Right ventricle myocardium superior (tissue), 1 donor: ENCODE measurements around the gene LMF1. TPM values are rescaled to one million over a fixed set of nuclear protein-coding genes. Genes with fewer than 3 reads are reported as not detected.

Source experiments
- ATAC-seq: fragments of 200-7000 bp; cut with Tn5 transposase; one replicate; pipeline ENCODE4 v1.9.1; 2020; ENCODE audit warnings: mild to moderate bottlenecking; ENCODE audit not compliant: poor library complexity
- DNase-seq: peaks from one replicate; pipeline ENCODE4 v3.0.0-alpha.2; 2020
- intact Hi-C: fragments of 100-400 bp; cut with DNase I; formaldehyde crosslinking; loops from one replicate; pipeline ENCODE4 v1.11.2; 2022
- total RNA-seq: library from RNA; stranded (reverse); fragmentation: NEBNext Ultra II Directional; extraction: Animal tissue kit (Norgen Biotek cat#: 25700); gene quantifications from one replicate; pipeline ENCODE4 v1.2.1, GENCODE V29; 2021
- donor health status: DM: no; HTN: yes; CAD: no; lungs with severe emphysema.

LMF1 gene
- total RNA-seq, 1 donor from 2014 or later: 5.6 TPM

DNA sequence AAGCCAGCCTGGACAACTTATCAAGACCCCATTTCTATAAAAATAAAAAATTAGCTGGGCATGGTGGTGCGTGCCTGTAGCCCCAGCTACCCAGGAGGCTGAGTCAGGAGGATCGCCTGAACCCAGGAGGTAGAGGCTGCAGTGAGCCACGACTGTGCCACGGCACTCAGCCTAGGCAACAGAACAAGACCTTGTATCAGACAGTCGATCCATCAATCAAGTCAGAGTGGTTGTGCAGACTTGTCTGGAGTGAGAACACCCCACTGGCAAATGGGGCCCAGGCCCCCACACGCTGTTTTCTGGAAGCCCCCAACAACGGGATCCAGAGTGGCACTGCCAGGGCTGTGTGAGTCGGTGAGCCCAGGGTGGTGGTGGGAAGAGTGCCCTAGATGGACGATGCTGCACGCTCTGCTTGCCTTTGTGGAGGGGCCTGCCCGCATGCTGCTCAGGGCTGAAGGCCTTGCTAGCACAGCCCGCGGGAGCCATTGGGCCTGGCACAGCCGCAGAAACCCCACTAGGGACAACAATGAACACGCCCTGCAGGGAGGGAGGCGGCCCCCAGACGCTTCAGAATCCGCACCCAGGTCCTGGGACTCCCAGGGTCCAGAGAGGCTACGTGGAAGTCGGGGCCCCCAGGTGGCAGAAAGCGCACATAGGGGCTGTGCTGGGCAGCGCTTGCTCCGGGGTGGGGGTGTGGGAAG, 90.2 kb downstream of the LMF1 start:
- intact Hi-C loops: no loop called here
- ATAC-seq (no peak), DNase-seq (peak; percentile 30)

DNA sequence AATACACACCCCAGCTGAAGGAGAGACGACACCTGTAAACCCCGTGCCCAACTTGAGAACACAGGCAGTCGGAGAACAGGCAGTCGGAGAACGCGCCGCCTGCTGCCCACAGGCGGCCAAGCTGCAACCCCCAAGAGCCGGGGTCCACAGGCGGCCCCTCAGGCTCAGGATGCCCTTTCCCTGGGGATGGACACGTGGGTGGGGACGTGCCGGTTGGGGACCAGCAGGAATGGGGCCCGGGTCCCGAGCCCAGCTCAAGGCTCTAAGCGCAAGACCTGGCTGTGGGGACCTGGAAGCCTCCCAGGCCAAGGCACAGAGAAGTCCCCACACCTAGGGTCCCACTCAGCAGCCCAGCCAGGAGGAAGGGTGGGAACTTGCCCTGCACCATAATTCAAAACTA, 90.8 kb downstream of the LMF1 start:
- ATAC-seq (no peak), DNase-seq (peak; percentile 29)
- intact Hi-C loops: no loop called here

DNA sequence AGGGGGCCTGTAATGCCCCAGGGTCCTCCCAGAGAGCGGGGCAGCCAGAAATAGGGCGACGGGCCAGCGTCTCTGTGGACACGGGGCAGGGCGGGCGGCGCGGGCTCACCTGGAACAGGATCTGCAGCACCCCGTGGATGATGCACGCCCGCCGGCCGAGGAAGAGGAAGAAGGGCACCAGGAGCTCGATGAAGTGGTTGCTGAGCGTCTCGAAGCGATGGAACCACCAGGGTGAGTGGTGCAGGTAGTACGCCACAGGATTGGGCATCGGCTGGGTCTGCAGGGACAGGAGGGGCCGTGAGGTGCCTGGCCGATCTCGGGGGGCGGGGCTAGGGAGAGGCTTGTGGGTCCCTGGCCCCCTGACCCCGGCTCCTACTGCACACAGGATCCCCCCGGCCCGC, 91.3 kb downstream of the LMF1 start:
- intact Hi-C loops: no loop called here
- no peak for ATAC-seq
- DNase-seq: peak; percentile 42

DNA sequence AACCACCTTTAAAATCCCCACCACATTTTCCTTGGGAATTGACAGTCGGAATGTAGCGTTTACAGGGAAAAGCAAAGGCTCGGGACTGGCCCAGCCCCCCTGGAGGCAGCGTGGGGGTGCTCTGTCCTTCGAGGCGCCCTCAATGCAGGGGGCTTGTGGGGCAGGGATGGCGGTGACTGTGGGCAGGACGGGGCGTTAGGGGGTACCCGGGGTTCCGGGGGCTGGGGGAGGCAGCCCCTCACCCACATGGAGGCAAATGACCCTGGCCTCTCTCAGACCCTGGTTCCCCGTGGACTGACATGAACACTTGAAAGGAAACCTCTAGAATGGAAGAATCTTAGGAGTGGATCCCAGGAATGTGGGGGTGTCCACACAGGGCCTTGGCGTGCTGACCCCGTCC, 91.9 kb downstream of the LMF1 start:
- ATAC-seq (no peak), DNase-seq (peak; percentile 15)
- intact Hi-C loops: no loop called here

DNA sequence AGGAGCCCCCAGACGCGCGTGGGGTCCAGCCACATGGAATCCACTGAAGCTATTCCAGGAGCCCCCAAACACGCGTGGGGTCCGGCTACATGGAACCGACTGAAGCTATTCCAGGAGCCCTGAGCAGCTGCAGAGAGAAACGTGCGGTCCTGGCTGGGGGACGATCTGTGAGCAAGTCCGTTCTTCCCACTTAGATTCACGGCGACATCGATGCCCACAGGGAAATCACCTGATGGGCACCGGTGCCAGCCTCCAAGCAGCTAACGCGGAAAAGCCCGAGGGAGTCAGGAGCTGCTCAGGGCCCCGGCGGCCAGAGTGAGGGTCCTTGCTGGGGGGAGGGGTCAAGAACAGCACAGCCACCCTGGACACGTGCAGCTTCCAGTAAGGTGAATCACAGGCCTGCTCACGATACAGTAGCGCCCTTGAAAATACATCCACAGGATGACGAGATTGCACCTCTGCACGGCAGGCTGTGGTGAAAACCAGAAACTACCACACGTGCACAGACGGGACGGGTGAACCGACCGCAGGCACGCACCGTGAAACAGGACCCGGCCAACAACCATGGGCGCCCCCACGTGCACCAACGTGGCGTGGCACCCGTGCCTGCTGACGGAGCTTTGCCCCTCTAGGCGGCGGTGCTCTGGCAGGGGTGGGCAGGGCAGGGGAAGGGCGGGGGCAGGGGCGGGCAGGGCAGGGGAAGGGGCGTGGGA, 92.6 kb downstream of the LMF1 start:
- intact Hi-C loops: no loop called here
- DNase-seq: peak; percentile 26
- no peak for ATAC-seq

DNA sequence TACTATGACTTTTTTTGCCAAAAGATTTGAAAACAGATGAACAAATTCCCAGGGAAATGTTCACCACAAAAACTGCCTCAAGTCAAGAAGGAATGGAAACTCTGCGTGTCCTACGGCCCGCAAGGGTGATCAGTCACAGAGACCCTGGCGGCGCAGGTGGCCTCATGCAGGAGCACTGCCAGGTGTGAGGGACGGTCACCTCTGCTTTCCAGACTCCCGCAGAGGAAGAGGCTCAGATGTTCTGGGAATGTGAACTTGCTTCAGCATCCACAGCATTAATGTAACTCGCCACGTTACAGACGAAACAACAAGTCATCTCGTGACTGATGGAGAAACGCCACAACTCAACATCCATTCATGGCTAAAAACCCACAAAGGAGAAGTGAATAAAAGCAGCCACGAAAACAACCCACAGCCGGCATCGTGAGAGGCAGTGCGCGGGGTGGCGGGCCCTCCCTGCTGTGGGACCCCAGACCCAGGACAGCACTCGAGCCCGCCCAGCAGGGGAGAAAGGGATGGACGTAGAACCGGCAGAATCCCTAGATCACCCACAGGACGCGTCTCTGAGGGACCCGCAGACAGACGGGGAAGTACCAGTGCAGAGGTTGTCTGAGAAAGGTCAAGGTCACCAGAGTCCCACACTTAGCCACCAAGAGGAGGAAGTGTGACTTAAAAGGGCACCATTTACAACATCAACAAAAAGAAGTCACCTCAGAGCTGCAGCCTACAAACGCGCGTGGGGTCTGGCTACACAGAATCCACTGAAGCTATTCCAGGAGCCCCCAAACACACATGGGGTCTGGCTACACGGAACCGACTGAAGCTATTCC, 93.3 kb downstream of the LMF1 start:
- DNase-seq (peak; percentile 22), ATAC-seq (no peak)
- intact Hi-C loops: no loop called here

DNA sequence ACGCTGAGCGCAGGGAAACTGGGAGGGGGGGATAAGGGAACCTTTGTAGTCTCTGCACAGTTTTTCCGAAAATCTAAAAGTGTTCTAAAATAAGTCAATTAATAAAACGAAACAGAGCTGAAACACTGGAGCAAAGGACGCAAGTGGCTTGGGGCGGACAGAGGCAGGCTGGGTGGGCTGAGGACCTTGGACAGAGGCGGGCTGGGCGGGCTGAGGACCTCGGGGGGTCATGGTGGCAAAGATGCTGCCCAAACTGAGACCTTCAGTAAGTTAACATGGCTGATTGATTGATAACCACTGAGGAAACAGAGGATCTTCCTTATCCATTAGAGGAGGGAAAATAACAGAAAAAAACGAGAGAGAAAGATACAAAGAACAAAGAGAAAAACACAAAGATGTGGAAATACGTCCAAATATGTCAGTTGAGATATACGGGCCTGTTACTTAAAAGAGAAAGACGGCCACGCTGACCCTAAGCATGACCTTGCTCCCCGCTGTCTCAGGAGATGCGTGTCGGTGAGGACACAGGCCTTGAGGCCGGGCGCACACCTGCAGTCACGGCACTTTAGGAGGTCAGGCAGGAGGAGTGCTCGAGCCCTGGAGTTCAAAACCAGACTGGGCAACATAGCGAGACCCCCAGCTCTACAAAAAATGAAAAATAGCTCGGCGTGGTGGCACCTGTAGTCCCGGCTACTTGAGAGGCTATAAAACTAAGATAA, 94.1 kb downstream of the LMF1 start:
- DNase-seq: peak; percentile 33
- intact Hi-C loops: no loop called here
- no peak for ATAC-seq

DNA sequence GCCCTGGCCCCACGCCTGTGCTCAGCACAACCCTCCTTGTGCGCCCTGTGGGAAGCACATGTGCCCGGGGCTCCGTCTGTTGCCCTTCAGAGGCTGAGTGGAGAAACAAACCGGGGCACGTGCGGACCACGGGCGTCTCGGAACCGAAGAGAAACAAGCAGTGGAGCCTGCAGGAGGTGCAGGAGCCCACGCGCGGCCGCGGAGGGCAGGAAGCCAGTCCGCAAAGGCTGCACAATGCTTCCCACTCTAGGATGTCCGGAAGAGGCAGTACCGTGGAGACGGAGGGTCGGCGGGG, 94.8 kb downstream of the LMF1 start:
- no peak for ATAC-seq
- intact Hi-C loops: no loop called here
- peak; percentile 24 for DNase-seq

DNA sequence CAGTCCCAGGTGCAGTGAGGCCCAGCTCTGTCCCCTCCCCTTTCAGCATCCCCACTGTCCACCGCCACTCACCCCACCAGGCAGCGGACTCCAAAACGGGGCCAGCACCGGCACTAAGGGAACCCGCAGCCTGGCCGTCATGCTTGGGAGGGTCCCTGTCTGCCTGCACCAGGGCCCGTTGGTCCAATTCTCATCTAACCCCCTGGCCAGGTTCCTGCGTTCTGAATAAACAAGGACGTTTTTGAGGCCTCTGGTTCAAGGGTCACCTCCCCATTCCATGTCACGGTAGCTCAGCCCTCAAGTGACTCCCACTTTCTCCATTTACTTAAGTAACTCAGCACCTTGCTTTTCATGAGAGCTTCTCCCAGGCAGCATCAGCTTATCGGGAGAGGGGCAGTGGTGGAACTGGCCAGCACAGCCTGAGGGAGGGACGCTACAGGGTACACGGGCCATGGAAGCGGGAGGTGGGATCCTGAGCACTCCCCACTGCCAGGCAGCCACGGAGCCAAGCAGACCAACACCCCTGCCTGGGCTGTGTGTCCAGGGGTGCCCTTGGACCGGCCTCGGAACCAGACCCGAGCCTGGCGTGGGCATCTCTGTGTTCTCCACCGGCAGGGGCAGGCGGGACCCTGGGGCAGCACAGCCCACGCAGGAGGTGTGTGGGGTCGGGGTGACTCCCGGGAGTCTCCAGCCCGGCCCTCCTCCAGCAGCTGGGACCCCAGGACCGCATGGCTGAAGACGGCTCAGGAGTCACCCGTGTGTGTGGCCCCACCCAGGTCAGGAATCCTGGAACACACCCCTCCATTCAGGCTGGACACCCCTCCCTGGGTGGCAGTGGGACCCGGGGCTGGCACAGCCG, 95.4 kb downstream of the LMF1 start:
- DNase-seq (peak; percentile 17), ATAC-seq (no peak)
- intact Hi-C loops: no loop called here

DNA sequence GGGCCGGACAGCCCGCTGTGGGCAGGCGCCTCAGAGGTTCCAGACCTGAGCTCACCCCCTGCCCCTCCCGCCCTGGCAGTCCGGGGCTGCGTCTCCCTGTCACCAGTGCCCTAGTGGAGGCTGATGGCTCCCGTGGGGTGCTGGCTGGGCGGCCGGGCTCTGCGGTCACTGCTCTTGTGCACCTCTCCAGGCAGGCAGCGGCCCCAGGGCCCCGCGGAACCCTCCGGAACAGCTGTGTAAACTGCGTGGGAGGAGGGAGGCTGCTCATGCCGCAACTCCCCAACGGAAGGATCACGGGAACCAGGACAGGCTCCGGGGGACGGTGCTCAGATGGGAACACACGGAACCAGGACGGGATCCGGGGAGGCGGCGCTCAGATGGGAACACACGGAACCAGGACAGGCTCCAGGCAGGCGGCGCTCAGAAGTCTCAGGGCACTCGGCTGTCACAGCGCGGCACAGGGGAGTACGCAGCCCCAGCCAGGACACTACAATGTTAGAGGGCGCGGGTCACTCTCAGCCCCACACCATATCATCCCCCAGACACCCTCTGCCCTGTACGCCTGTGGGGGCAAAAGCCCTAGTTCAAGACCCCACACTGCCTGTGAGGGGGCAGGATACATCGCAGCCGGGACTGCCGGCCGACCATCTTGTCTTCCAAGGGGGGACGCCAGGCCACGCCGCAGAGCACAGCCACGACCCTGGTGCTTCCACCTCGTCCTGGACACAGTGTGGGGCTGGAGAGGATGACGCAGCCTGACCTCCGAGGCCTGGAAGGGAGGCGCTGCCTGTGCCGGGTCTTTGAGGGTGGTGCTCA, 96.2 kb downstream of the LMF1 start:
- intact Hi-C loops: no loop called here
- ATAC-seq: no peak
- peak; percentile 36 for DNase-seq

DNA sequence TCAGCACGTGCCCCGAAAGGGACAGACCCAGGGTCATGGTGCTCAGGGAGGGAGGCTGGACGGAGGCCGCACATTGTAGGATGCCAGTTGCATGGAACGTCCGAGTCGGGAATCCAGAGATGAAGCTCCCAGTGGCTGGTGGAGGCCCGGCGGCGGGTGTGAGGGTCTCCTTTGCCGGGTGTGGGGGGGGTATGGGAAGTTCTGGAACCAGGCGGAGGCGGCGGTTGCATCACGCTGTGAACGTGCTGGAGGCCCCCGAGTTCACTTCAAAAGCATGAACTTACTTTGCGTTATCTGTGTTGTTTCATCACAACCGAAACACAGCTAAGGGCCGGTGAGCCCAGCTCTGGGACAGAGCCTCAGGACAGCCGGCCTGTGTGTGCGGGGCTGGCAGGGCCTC, 96.9 kb downstream of the LMF1 start:
- DNase-seq (peak; percentile 15), ATAC-seq (no peak)
- intact Hi-C loops: no loop called here

DNA sequence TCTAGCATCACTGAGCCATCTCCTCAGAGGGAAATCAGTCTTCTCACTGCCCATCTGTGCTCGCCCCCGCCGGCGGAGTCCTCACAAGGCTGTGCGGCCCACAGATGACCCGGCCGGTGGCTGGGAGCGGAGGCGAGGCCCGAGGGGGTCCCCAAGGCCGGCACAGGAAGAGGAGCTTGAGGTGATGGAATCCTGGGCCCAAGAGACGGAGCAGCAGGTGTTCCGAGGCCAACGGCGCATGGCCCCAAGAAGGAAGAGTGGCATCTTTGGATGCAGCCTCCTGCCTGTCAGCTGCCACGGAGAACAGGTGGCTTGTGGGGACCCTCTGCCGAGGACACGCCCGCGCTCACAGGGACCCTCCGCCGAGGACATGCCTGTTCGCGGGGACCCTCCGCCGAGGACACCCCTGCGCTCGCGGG, 97.5 kb downstream of the LMF1 start:
- no peak for ATAC-seq
- peak; percentile 36 for DNase-seq
- intact Hi-C loops: no loop called here

DNA sequence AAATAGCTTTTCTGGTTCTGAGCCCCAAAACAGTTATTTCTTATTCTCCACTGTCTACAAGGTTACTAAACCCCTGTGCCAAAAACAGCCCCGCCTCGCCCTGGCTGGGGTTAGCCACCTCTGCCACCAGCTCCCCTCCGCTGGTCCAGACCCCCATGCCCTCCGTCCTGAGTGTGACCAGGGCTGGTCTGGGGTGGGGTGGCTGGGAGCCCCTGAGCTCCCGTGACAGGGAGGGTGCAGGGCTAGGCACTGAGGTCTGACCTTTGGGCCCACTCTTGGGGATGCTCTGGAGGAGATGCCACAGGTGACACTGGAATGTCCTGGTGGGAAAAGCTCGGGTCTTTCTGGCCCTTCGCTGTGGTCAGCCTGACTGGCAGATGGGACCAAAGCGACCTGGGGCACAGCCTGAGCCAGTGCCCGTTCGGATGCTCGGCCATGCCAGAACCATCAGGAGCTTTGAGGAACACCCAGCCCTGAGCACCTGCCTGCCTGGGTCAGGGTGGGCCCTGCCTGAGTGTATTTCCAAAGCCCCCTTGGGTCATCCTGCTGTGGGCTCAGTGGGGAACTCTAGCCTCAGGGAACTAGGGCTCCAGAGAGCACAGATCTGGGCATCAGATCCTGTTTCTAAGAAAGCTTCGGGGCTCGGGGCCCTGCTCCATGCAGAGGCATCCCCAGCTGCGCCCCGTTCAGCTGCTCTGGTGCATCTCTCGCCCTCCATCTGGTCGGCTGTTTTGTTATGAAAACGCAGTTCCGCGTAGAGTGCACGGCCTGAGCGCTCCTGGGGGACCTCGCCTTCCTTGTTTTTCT, 98.1 kb downstream of the LMF1 start:
- ATAC-seq: no peak
- peak; percentile 29 for DNase-seq
- intact Hi-C loops: no loop called here

DNA sequence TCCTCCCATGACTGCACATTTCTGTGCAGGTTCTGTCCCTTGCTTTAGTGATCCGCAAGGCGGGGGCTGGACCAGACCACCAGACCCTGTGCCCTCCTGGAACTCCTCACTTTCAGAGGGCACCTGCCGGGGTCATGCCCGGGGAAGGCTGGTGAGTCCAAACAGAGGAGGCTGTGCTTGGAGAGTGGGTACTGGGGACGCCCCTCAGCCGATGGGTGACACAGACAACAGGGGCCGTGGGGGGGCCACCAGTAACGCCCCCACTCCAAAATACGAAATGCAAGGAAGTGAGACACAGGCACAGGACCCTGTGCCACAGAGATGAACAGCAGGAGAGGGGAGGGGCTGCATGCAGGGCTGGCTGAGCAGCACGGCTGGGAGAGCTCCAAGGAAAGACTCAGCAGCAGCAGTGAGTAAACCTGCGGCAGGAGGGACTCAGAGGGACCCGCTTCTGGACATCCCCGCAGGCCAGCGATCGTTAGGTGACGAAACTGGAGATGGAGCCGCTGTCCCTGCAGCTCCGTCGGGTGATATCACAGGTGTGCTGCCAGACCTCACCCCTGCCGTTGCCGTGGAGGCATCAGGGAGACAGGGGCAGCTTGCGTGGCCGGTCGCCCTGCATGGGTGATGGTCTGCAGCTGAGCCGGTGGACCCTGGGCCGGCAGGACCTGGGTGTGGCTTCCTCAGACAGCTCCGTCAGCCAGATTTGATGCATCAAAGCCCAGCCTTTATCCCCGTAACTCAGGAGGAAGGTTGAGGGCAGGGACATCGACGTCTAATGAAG, 99.0 kb downstream of the LMF1 start:
- no peak for ATAC-seq
- peak; percentile 33 for DNase-seq
- intact Hi-C loops: no loop called here

DNA sequence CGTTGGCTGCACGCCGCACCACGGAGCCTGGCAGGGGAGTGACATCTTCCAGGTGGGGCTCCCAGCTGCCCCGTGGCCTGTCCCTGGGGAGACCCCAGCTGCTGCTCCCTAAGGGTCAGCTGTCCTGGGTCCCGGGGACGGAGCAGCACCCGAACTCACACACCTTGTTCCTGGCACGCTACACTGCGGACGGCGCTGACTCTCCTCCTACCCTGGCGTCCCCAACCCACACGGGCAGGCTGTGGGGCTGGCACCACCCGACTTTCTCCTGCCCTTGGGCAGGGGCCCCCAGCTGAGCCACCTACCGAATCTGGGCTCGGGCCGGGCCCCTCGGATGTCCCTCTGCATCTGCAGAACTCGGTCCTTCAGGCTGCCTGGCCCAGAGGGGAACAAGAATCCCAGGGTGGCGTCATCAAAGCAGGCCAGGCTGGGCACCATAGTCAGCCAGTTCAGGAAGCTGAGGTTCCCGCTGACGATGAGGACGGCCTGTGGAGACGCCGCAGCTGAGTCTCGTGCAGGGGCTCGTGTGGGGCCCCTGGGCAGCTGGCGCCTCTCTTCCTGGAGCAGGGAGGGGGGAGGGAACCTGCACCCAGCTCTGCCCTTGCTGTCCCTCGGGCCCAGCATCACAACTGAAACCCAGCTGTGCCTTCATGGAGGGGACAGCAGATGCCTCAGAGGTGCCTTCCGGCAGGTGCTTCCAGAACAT, 99.8 kb downstream of the LMF1 start:
- DNase-seq (peak; percentile 29), ATAC-seq (no peak)
- intact Hi-C loops: no loop called here
